DOHH2 (cell line): ENCODE measurements around the gene CCDC17.

ENCODE experiments used
- EZH2phosphoT487 ChIP-seq: fragments of 200-600 bp; sonication (generic); IDR thresholded peaks from 2 replicates; pipeline ENCODE4 v1.6.1; 2017; ENCODE audit warnings: borderline replicate concordance, mild to moderate bottlenecking, antibody characterized with exemption, low read length, moderate library complexity, mixed read lengths
- TF ChIP-seq, protein P1 (sequence below): fragments of 200-600 bp; sonication (generic); IDR thresholded peaks from one replicate; pipeline ENCODE4 v1.5.1; 2014; ENCODE audit warnings: antibody characterized with exemption, mild to moderate bottlenecking, low read depth, low read length; ENCODE audit not compliant: poor library complexity, severe bottlenecking

DNA sequence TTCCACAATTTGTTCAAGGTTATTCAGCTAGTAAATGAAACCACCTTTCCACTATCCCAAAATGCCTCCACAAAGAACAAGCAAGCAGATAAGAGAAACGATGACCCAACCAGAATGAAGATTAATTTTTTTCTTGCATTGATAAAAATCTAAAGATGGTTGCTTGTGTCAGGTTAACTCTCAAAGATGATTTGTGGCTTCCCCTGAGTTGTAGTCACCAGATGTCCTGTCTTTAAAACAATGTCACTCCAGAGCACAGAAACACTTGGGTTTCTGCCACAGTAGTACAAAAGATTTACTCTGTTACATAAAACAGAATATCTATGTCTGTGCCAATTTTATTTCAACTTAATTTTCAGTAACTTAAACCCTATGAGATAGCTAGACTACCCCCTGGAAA lies 11.4 kb upstream of the CCDC17 start:
- TF ChIP-seq, protein P1, sequence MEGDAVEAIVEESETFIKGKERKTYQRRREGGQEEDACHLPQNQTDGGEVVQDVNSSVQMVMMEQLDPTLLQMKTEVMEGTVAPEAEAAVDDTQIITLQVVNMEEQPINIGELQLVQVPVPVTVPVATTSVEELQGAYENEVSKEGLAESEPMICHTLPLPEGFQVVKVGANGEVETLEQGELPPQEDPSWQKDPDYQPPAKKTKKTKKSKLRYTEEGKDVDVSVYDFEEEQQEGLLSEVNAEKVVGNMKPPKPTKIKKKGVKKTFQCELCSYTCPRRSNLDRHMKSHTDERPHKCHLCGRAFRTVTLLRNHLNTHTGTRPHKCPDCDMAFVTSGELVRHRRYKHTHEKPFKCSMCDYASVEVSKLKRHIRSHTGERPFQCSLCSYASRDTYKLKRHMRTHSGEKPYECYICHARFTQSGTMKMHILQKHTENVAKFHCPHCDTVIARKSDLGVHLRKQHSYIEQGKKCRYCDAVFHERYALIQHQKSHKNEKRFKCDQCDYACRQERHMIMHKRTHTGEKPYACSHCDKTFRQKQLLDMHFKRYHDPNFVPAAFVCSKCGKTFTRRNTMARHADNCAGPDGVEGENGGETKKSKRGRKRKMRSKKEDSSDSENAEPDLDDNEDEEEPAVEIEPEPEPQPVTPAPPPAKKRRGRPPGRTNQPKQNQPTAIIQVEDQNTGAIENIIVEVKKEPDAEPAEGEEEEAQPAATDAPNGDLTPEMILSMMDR, result no peak
- TF ChIP-seq EZH2phosphoT487, result no peak
